DOHH2 (cell line): ENCODE measurements around the gene CIDEB.

ENCODE experiments used
- CTCF ChIP-seq: fragments of 200-600 bp; sonication (generic); IDR thresholded peaks from one replicate; pipeline ENCODE4 v1.5.1; 2014; ENCODE audit warnings: antibody characterized with exemption, mild to moderate bottlenecking, low read depth, low read length; ENCODE audit not compliant: poor library complexity, severe bottlenecking
- EZH2phosphoT487 ChIP-seq: fragments of 200-600 bp; sonication (generic); IDR thresholded peaks from 2 replicates; pipeline ENCODE4 v1.6.1; 2017; ENCODE audit warnings: borderline replicate concordance, mild to moderate bottlenecking, antibody characterized with exemption, low read length, moderate library complexity, mixed read lengths

DNA sequence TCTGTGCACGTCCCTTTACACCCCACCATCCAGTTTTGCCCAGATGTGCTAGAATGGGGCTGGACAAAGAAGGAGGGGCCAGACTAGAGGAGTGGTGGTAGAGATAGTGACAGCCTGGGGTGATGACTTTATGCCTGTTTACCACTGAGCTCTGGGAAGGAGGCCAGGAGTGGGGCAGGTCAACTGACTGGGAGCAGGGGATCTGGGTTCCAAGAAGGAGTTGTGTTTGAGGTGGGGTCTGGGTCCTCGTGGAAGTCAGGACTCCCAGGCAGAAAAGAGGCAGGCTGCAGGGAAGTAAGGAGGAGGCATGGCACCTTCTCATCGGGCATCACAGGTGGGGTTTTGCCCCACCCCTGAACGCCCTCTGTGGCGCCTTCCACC, 2.5 kb upstream of the CIDEB start:
- TF ChIP-seq CTCF: no peak
- no peak for TF ChIP-seq EZH2phosphoT487
